Activated gamma-delta T cell treated with Interleukin-2 at 50 U/mL for 16 hours (primary cell): Measurements from ENCODE around the gene TEN1.
"Not testable (repeated sequence)": the region's sequence is repeated elsewhere in the genome, so short reads cannot be mapped to it uniquely, and the experiment has no call there.

Experiments used
- DNase-seq: peaks from one replicate; pipeline ENCODE4 v3.0.0-alpha.2; 2020

The TEN1 gene

GRCh38 chr17:76032073-76032779, 53.2 kb downstream of the TEN1 start:
- DNase-seq: no peak

- no peak for DNase-seq
Measured at GRCh38 chr17:76032780-76033108, 53.7 kb downstream of the TEN1 start.

GRCh38 chr17:76033139-76033538, 54.1 kb downstream of the TEN1 start:
- DNase-seq: no peak

- no peak for DNase-seq
Measured at GRCh38 chr17:76034428-76035350, 55.6 kb downstream of the TEN1 start.

GRCh38 chr17:76036497-76037261, 57.6 kb downstream of the TEN1 start:
- no peak for DNase-seq

GRCh38 chr17:76038050-76038449, 59.0 kb downstream of the TEN1 start:
- DNase-seq: no peak

GRCh38 chr17:76039121-76039520, 60.1 kb downstream of the TEN1 start:
- no peak for DNase-seq

- no peak for DNase-seq
Measured at GRCh38 chr17:76040376-76040775, 61.3 kb downstream of the TEN1 start.

GRCh38 chr17:76042868-76043267, 63.8 kb downstream of the TEN1 start:
- not testable (repeated sequence) for DNase-seq

- DNase-seq: not testable (repeated sequence)
Measured at GRCh38 chr17:76044475-76045007, 65.5 kb downstream of the TEN1 start.

GRCh38 chr17:76046064-76046463, 67.0 kb downstream of the TEN1 start:
- DNase-seq: no peak

GRCh38 chr17:76048025-76048605, 69.1 kb downstream of the TEN1 start:
- no peak for DNase-seq

GRCh38 chr17:76048711-76049110, 69.7 kb downstream of the TEN1 start:
- no peak for DNase-seq

GRCh38 chr17:76049239-76049638, 70.2 kb downstream of the TEN1 start:
- DNase-seq: no peak

- DNase-seq: no peak
Measured at GRCh38 chr17:76049836-76050537, 70.9 kb downstream of the TEN1 start.
